Testis (tissue), 2 donors: ENCODE measurements around the gene ECI1.

Experiments
- POLR2A ChIP-seq: fragments of 450-650 bp; IDR thresholded peaks from one replicate; pipeline ENCODE4 v1.6.1; 2017; ENCODE audit warnings: antibody characterized with exemption, mild to moderate bottlenecking, moderate library complexity
- TF ChIP-seq, protein P1 (sequence below), 3 experiments: fragments of 450-650 bp in 2 of 3; fragments of 200-600 bp in 1 of 3; sonication (generic) in 1 of 3; IDR thresholded peaks; one replicate each; pipeline ENCODE4 v1.5.1; 2016 to 2019; ENCODE audit warnings: antibody characterized with exemption in 3 of 3, mild to moderate bottlenecking in 2 of 3, moderate library complexity in 1 of 3

DNA sequence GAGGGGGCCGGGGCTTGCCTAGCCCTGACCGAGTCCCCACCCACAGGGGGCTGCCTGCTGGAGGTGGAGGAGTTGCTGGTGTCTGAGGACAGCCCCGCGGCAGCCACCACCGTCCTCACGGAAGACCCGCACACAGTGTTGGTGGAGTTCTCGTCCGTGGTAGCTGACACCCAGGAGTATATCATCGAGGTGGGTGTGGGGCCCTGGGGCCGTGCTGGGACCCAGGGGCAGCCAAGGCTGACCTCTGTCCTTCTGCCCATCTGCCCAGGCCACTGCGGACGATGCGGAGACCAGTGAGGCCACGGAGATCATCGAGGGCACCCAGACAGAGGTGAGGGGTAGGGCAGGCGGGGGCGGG is 16.6 kb downstream of the ECI1 start:
- TF ChIP-seq, protein P1, sequence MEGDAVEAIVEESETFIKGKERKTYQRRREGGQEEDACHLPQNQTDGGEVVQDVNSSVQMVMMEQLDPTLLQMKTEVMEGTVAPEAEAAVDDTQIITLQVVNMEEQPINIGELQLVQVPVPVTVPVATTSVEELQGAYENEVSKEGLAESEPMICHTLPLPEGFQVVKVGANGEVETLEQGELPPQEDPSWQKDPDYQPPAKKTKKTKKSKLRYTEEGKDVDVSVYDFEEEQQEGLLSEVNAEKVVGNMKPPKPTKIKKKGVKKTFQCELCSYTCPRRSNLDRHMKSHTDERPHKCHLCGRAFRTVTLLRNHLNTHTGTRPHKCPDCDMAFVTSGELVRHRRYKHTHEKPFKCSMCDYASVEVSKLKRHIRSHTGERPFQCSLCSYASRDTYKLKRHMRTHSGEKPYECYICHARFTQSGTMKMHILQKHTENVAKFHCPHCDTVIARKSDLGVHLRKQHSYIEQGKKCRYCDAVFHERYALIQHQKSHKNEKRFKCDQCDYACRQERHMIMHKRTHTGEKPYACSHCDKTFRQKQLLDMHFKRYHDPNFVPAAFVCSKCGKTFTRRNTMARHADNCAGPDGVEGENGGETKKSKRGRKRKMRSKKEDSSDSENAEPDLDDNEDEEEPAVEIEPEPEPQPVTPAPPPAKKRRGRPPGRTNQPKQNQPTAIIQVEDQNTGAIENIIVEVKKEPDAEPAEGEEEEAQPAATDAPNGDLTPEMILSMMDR (IDR thresholded peaks at IDR 0.05): no peak
- no peak for TF ChIP-seq POLR2A
